Effector CD8-positive, alpha-beta T cell (primary cell): ENCODE measurements around the gene PCDHA9.
"Not testable (repeated sequence)": the region's sequence is repeated elsewhere in the genome, so short reads cannot be mapped to it uniquely, and the experiment has no call there.

Experiments used
- DNase-seq: peaks from one replicate; lab custom pipeline; 2025; lab: John Stamatoyannopoulos, UW

Gene PCDHA9

GRCh38 chr5:140876541-140877261 lies 28.5 kb downstream of the PCDHA9 start:
- not testable (repeated sequence) for DNase-seq

- no peak for DNase-seq
Measured at GRCh38 chr5:140877262-140877581, 29.0 kb downstream of the PCDHA9 start.

GRCh38 chr5:140881889-140882590 lies 33.9 kb downstream of the PCDHA9 start, which contains the start of gene PCDHA13:
TSS of gene PCDHA13 (plus strand) at chr5:140882124. CDS start at chr5:140882269, 145 bp downstream.
- no peak for DNase-seq

GRCh38 chr5:140882591-140882899 lies 34.4 kb downstream of the PCDHA9 start:
- DNase-seq, result no peak

GRCh38 chr5:140883373-140883772 lies 35.2 kb downstream of the PCDHA9 start:
- DNase-seq, result no peak

GRCh38 chr5:140883927-140884697 lies 35.9 kb downstream of the PCDHA9 start:
- no peak for DNase-seq
